HCT116 (cell line): ENCODE data around the gene SIRPD. TPM values are rescaled to one million over a fixed set of nuclear protein-coding genes. Genes with fewer than 3 reads are reported as not detected.

Experiments used
- ATAC-seq: fragments of 200-7000 bp; cut with Tn5 transposase; 2 replicates; pipeline ENCODE4 v1.9.1; 2020; ENCODE audit warnings: mild to moderate bottlenecking, moderate library complexity
- BruUV-seq: library from RNA; stranded (reverse); fragments of 400-500 nt; replicated peaks from 2 replicates; lab custom pipeline; 2021; lab: Mats Ljungman, UMichigan
- CTCF ChIA-PET: fragments of 300-600 bp; sonication (Branson Sonifier 250); formaldehyde crosslinking; loops from one replicate; lab custom pipeline; 2021; ENCODE audit warnings: antibody characterized with exemption; lab: Charles Lee
- POLR2A ChIA-PET: fragments of 300-600, 350-600 bp; sonication (Branson Sonifier 250); formaldehyde crosslinking; loops from one replicate; lab custom pipeline; 2021; ENCODE audit warnings: antibody characterized with exemption; lab: Charles Lee
- RAD21 ChIA-PET, 2 experiments: fragments of 300-600 bp; sonication (Branson Sonifier 250); formaldehyde crosslinking; loops; one replicate each; lab custom pipeline; 2023; ENCODE audit warnings: low total read pairs in 2 of 2; ENCODE audit not compliant: uncharacterized antibody in 2 of 2, unreplicated experiment in 2 of 2, low non-redundant PET in 1 of 2; lab: Charles Lee
- DNase-seq: peaks from one replicate; pipeline ENCODE4 v3.0.0-alpha.2; 2010; ENCODE audit warnings: low read depth, low spot score
- H2AFZ ChIP-seq: fragments of 200-600 bp; shearing (Covaris generic), sonication (generic); 2 replicates; pipeline ENCODE4 v1.6.1; 2017; ENCODE audit warnings: low read depth, mixed run types, mixed read lengths, antibody characterized with exemption, low read length; ENCODE audit not compliant: poor library complexity, severe bottlenecking
- H3K27ac ChIP-seq: 2 replicates; pipeline ENCODE4 v1.5.1; 2012; ENCODE audit warnings: low read depth, low read length
- H3K27me3 ChIP-seq: fragments of 200-600 bp; sonication (generic); 2 replicates; pipeline ENCODE4 v1.6.1; 2016; ENCODE audit warnings: mixed run types, low read length, mixed read lengths; ENCODE audit not compliant: insufficient read depth
- H3K36me3 ChIP-seq, 2 experiments: fragments of 200-500 bp in 1 of 2; fragments of 200-600 bp in 1 of 2; sonication (Bioruptor generic) in 1 of 2; sonication (generic) in 1 of 2; 2 replicates each; pipeline versions ENCODE4 v1.5.1 to v1.6.1; 2014 to 2016; ENCODE audit warnings: low read length in 2 of 2, inconsistent platforms in 1 of 2, mixed read lengths in 1 of 2, mixed run types in 1 of 2; ENCODE audit not compliant: insufficient read depth in 2 of 2, control insufficient read depth in 1 of 2
- H3K4me1 ChIP-seq, 2 experiments: fragments of 200-600 bp in 1 of 2; sonication (generic) in 1 of 2; 2 replicates each; pipeline versions ENCODE4 v1.5.1 to v1.6.1; 2012 to 2017; ENCODE audit warnings: low read length in 2 of 2, inconsistent platforms in 1 of 2, mild to moderate bottlenecking in 1 of 2, mixed read lengths in 1 of 2, mixed run types in 1 of 2, moderate library complexity in 1 of 2; ENCODE audit not compliant: insufficient read depth in 2 of 2, control insufficient read depth in 1 of 2
- H3K4me2 ChIP-seq: fragments of 200-600 bp; sonication (generic); 2 replicates; pipeline ENCODE4 v1.6.1; 2017; ENCODE audit warnings: mixed run types, low read length, mixed read lengths
- H3K4me3 ChIP-seq, 2 experiments: fragments of 200-600 bp in 1 of 2; sonication (generic) in 1 of 2; replicated peaks in 1 of 2; 2 replicates each; pipeline ENCODE4 v1.5.1; 2011 to 2016; ENCODE audit warnings: low read length in 2 of 2, control low read depth in 1 of 2, low read depth in 1 of 2, mild to moderate bottlenecking in 1 of 2, mixed read lengths in 1 of 2, mixed run types in 1 of 2
- H3K79me2 ChIP-seq: fragments of 200-600 bp; sonication (generic); 2 replicates; pipeline ENCODE4 v1.6.1; 2017; ENCODE audit warnings: mild to moderate bottlenecking, mixed run types, low read length, moderate library complexity, mixed read lengths; ENCODE audit not compliant: insufficient read depth
- H3K9ac ChIP-seq: fragments of 200-600 bp; sonication (generic); 2 replicates; pipeline ENCODE4 v1.6.1; 2016; ENCODE audit warnings: low read length, mixed read lengths
- H3K9me2 ChIP-seq: fragments of 200-600 bp; sonication (generic), shearing (Covaris generic); 2 replicates; pipeline ENCODE4 v1.6.1; 2017; ENCODE audit warnings: mixed run types, mild to moderate bottlenecking, moderate library complexity; ENCODE audit not compliant: insufficient read depth
- H3K9me3 ChIP-seq, 2 experiments: fragments of 200-500 bp in 1 of 2; fragments of 200-600 bp in 1 of 2; sonication (Bioruptor generic) in 1 of 2; sonication (generic) in 1 of 2; 2 replicates each; pipeline ENCODE4 v1.6.1; 2014 to 2017; ENCODE audit warnings: low read length in 2 of 2, mixed read lengths in 2 of 2, inconsistent platforms in 1 of 2, low read depth in 1 of 2, mild to moderate bottlenecking in 1 of 2, mixed run types in 1 of 2, moderate library complexity in 1 of 2; ENCODE audit not compliant: control insufficient read depth in 1 of 2, insufficient read depth in 1 of 2
- H4K20me1 ChIP-seq: fragments of 200-600 bp; sonication (generic), shearing (Covaris generic); 2 replicates; pipeline ENCODE4 v1.6.1; 2017; ENCODE audit warnings: mixed run types, mild to moderate bottlenecking, moderate library complexity; ENCODE audit not compliant: insufficient read depth
- CEBPB ChIP-seq: IDR thresholded peaks from 2 replicates; pipeline ENCODE4 v1.6.1; 2012; ENCODE audit warnings: low read depth
- EZH2phosphoT487 ChIP-seq: fragments of 200-600 bp; IDR thresholded peaks from 2 replicates; pipeline ENCODE4 v1.6.1; 2018; ENCODE audit warnings: antibody characterized with exemption, borderline replicate concordance
- FOSL1 ChIP-seq: IDR thresholded peaks from 2 replicates; pipeline ENCODE4 v1.6.1; 2012; ENCODE audit warnings: low read depth
- JUND ChIP-seq: IDR thresholded peaks from 2 replicates; pipeline ENCODE4 v1.6.1; 2012
- RAD21 ChIP-seq: IDR thresholded peaks from 2 replicates; pipeline ENCODE4 v1.6.1; 2012; ENCODE audit warnings: low read depth, mild to moderate bottlenecking
- SIN3A ChIP-seq: IDR thresholded peaks from 2 replicates; pipeline ENCODE4 v1.6.1; 2012; ENCODE audit warnings: low read depth
- ZFX ChIP-seq: fragments of 450-650 bp; IDR thresholded peaks from 2 replicates; pipeline ENCODE4 v1.6.1; 2017
- ZNF274 ChIP-seq: fragments of 200-500 bp; sonication (Bioruptor generic); IDR thresholded peaks from 2 replicates; pipeline ENCODE4 v1.6.1; 2014; ENCODE audit warnings: mild to moderate bottlenecking, low read depth, low read length, inconsistent platforms
- intact Hi-C: fragments of 100-400 bp; cut with micrococcal nuclease; formaldehyde crosslinking; loops from 2 replicates; pipeline ENCODE4 v1.10.0; 2022
- total RNA-seq: library from RNA; stranded (reverse); gene quantifications from one replicate; pipeline ENCODE4 v1.2.1, GENCODE V29; 2021; ENCODE audit not compliant: unreplicated experiment
- TF ChIP-seq, protein P1 (sequence below): IDR thresholded peaks from 2 replicates; pipeline ENCODE4 v1.6.1; 2012
- TF ChIP-seq, protein P2 (sequence below): IDR thresholded peaks from 2 replicates; pipeline ENCODE4 v1.6.1; 2012

SIRPD gene
- total RNA-seq, 1 experiment from 2014 or later = not detected

DNA sequence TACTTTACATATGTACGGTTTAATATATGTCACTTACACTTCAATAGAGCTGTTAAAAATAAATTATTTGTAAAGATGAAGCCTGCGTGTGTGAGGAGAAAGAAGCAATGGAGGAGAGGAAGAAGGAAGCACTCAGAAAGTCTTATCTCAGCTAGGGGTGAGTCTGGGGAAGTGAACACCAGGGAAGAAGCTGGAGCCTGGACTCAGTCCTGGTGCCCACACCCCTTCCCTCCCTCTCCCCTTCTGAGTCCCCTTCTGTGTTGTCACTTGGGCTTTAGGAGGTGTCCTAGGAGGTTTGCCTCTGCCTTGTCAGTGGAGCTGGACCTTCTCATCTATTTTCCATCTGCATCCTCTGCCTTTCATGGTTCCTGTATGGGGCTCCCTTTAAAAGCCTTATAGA lies 68.2 kb downstream of the SIRPD start:
- RAD21 ChIA-PET = no interaction called here
- peaks cover 0 to 18% of the 10 kb centered on the region in 2 experiments; a peak in 2 of 4 replicates for H3K4me1 ChIP-seq
- peak overlapping the region; percentile 62 for H3K4me2 ChIP-seq
- H2AFZ ChIP-seq = peak overlapping the region; percentile 68
- no peaks in the 10 kb centered on the region for H3K79me2 ChIP-seq
- no peak overlapping the region; the same call in 1 of the 2 replicates for H3K27ac ChIP-seq
- TF ChIP-seq ZNF274 = no peak
- TF ChIP-seq SIN3A = no peak
- no peak for TF ChIP-seq ZFX
- TF ChIP-seq CEBPB = no peak
- TF ChIP-seq EZH2phosphoT487 = no peak
- TF ChIP-seq, protein P1, sequence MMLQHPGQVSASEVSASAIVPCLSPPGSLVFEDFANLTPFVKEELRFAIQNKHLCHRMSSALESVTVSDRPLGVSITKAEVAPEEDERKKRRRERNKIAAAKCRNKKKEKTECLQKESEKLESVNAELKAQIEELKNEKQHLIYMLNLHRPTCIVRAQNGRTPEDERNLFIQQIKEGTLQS = no peak
- no peak for TF ChIP-seq JUND
- ATAC-seq = peak; percentile 36
- POLR2A ChIA-PET = interaction anchor here (1.3 kb wide), 1 partner anchor 11 kb away, joined by 4 read pairs; no protein-coding TSS in a partner anchor
- no peak for DNase-seq
- BruUV-seq = no TSS peak
- H3K36me3 ChIP-seq = no peaks in the 10 kb centered on the region
- no peaks in the 10 kb centered on the region; a peak in 1 of 4 replicates for H3K9me3 ChIP-seq
- H3K4me3 ChIP-seq = 0 out of 4 replicates have a peak overlapping the region, but pooled peaks of 1 of the 2 experiments have one; percentile 21
- peak overlapping the region; percentile 27 for H3K9ac ChIP-seq
- intact Hi-C loops = no loop called here
- no peaks in the 10 kb centered on the region for H3K27me3 ChIP-seq
- no peaks in the 10 kb centered on the region for H4K20me1 ChIP-seq
- CTCF ChIA-PET = interaction anchor here (1.6 to 2.7 kb wide), 3 partner anchors 14 to 22 kb away, joined by 4 to 17 read pairs (median 5); partner anchors contain the start of gene NSFL1C
- no peaks in the 10 kb centered on the region for H3K9me2 ChIP-seq

DNA sequence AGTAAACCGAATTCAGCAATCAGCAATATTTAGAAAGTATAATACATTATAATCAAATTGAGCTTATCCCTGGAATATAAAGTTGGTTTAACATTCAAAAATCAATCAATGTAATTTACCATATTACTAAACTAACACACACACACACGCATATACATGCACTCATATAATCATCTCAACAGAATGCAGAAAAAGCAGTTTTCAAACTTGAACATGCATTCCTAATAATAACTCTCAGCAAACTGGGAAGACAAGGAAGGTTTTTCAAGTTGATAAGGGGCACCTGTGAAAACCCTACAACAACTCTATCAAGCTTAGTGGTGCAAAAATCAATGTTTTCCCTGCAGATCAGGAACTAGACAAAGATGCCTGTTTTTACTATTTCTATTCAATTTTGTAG lies 70.9 kb downstream of the SIRPD start:
- ChIA-PET POLR2A (no interaction called here), CTCF (interaction anchor here (1.0 kb wide), 1 partner anchor 17 kb away, joined by 6 read pairs; no protein-coding TSS in a partner anchor), RAD21 (no interaction called here)
- no peak overlapping the region for H3K27ac ChIP-seq
- intact Hi-C loops = no loop called here
- H3K4me1 ChIP-seq = peaks cover 0 to 18% of the 10 kb centered on the region in 2 experiments; a peak in 2 of 4 replicates
- no peak for ATAC-seq
- no peaks in the 10 kb centered on the region for H3K27me3 ChIP-seq
- H3K4me3 ChIP-seq = no peak overlapping the region
- no peaks in the 10 kb centered on the region for H3K36me3 ChIP-seq
- H3K4me2 ChIP-seq = no peak overlapping the region
- no TSS peak for BruUV-seq
- no peak overlapping the region for H3K9ac ChIP-seq
- H4K20me1 ChIP-seq = no peaks in the 10 kb centered on the region
- no peaks in the 10 kb centered on the region for H3K9me3 ChIP-seq
- DNase-seq = no peak
- TF ChIP-seq, protein P2, sequence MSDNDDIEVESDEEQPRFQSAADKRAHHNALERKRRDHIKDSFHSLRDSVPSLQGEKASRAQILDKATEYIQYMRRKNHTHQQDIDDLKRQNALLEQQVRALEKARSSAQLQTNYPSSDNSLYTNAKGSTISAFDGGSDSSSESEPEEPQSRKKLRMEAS = no peak
- TF ChIP-seq ZNF274 (no peak), FOSL1 (no peak), RAD21 (no peak)
- no peaks in the 10 kb centered on the region for H3K9me2 ChIP-seq
- no peak overlapping the region for H2AFZ ChIP-seq
- H3K79me2 ChIP-seq = no peaks in the 10 kb centered on the region
